IMR-90 (cell line): ENCODE measurements around the gene KLK6. TPM values are rescaled to one million over a fixed set of nuclear protein-coding genes. Genes with fewer than 3 reads are reported as not detected.

Source experiments
- ATAC-seq: fragments of 200-7000 bp; cut with Tn5 transposase; 2 replicates; pipeline ENCODE4 v1.9.1; 2020; ENCODE audit warnings: low read depth, mild to moderate bottlenecking, moderate library complexity
- BruUV-seq: library from RNA; stranded (reverse); fragments of 400-500 nt; replicated peaks from 2 replicates; lab custom pipeline; 2021; lab: Mats Ljungman, UMichigan
- CTCF ChIA-PET: fragments of 300-600 bp; formaldehyde crosslinking; extraction: SDS; loops from one replicate; lab custom pipeline; 2021; ENCODE audit warnings: antibody characterized with exemption; lab: Yijun Ruan, JAX
- POLR2A ChIA-PET: fragments of 300-600 bp; sonication (Branson Sonifier 250); formaldehyde crosslinking; loops from one replicate; lab custom pipeline; 2022; ENCODE audit warnings: antibody characterized with exemption; ENCODE audit not compliant: unreplicated experiment; lab: Charles Lee
- DNase-seq: peaks from one replicate; pipeline ENCODE4 v3.0.0; 2013
- H2AFZ ChIP-seq: replicated peaks from 2 replicates; pipeline ENCODE3; 2013; ENCODE audit warnings: low read length, mild to moderate bottlenecking; ENCODE audit not compliant: poor library complexity
- H2AK5ac ChIP-seq: 2 replicates; pipeline ENCODE4 v1.6.1; 2013; ENCODE audit warnings: low read depth, low read length, inconsistent platforms
- H2AK9ac ChIP-seq: replicated peaks from 2 replicates; pipeline ENCODE3; 2013; ENCODE audit warnings: mild to moderate bottlenecking, low read depth, low read length, moderate library complexity; ENCODE audit not compliant: poor library complexity
- H2BK120ac ChIP-seq: 2 replicates; pipeline ENCODE4 v1.6.1; 2013; ENCODE audit warnings: low read depth, low read length, inconsistent platforms
- H2BK15ac ChIP-seq: 3 replicates; pipeline ENCODE4 v1.6.1; 2013; ENCODE audit warnings: low read depth, low read length, inconsistent platforms
- H2BK20ac ChIP-seq: 2 replicates; pipeline ENCODE4 v1.6.1; 2013; ENCODE audit warnings: low read depth, mild to moderate bottlenecking, inconsistent platforms, low read length, moderate library complexity
- H2BK5ac ChIP-seq: 2 replicates; pipeline ENCODE4 v1.6.1; 2013; ENCODE audit warnings: mild to moderate bottlenecking, low read depth, low read length, inconsistent platforms; ENCODE audit not compliant: poor library complexity, severe bottlenecking
- H3K14ac ChIP-seq: replicated peaks from 2 replicates; pipeline ENCODE4 v1.6.1; 2013; ENCODE audit warnings: low read depth, low read length, inconsistent platforms
- H3K18ac ChIP-seq: 2 replicates; pipeline ENCODE4 v1.6.1; 2013; ENCODE audit warnings: low read depth, low read length, control low read depth
- H3K23ac ChIP-seq: 2 replicates; pipeline ENCODE4 v1.6.1; 2013; ENCODE audit warnings: low read depth, low read length, inconsistent platforms
- H3K27ac ChIP-seq: 2 replicates; pipeline ENCODE4 v1.5.1; 2013; ENCODE audit warnings: mild to moderate bottlenecking, control low read depth, low read length; ENCODE audit not compliant: insufficient read depth
- H3K27me3 ChIP-seq: 2 replicates; pipeline ENCODE4 v1.6.1; 2013; ENCODE audit warnings: low read length; ENCODE audit not compliant: control insufficient read depth, insufficient read depth
- H3K36me3 ChIP-seq: 2 replicates; pipeline ENCODE4 v1.6.1; 2013; ENCODE audit warnings: low read length, mixed read lengths; ENCODE audit not compliant: control insufficient read depth, insufficient read depth
- H3K4ac ChIP-seq: 2 replicates; pipeline ENCODE4 v1.6.1; 2013; ENCODE audit warnings: low read depth, low read length, inconsistent platforms
- H3K4me1 ChIP-seq: 2 replicates; pipeline ENCODE4 v1.6.1; 2013; ENCODE audit warnings: low read length, mixed read lengths; ENCODE audit not compliant: control insufficient read depth, insufficient read depth
- H3K4me2 ChIP-seq: 2 replicates; pipeline ENCODE4 v1.6.1; 2013; ENCODE audit warnings: low read depth, mild to moderate bottlenecking, control low read depth, low read length, moderate library complexity
- H3K4me3 ChIP-seq: 2 replicates; pipeline ENCODE4 v1.5.1; 2013; ENCODE audit warnings: low read depth, mild to moderate bottlenecking, control low read depth, low read length, moderate library complexity; ENCODE audit not compliant: insufficient read depth
- H3K56ac ChIP-seq: 2 replicates; pipeline ENCODE4 v1.6.1; 2013; ENCODE audit warnings: low read length, inconsistent platforms; ENCODE audit not compliant: insufficient read depth; ENCODE audit errors: extremely low read depth
- H3K79me1 ChIP-seq, 2 experiments: 2 replicates each; pipeline ENCODE4 v1.6.1; 2013; ENCODE audit warnings: low read length in 2 of 2, inconsistent platforms in 1 of 2, low read depth in 1 of 2
- H3K9ac ChIP-seq: 2 replicates; pipeline ENCODE4 v1.6.1; 2013; ENCODE audit warnings: low read depth, low read length, control low read depth
- H3K9me1 ChIP-seq: 2 replicates; pipeline ENCODE4 v1.6.1; 2013; ENCODE audit warnings: low read length, inconsistent platforms; ENCODE audit not compliant: insufficient read depth
- H3K9me3 ChIP-seq: 2 replicates; pipeline ENCODE4 v1.6.1; 2013; ENCODE audit warnings: low read length; ENCODE audit not compliant: control insufficient read depth, insufficient read depth
- H4K20me1 ChIP-seq: 2 replicates; pipeline ENCODE4 v1.6.1; 2013; ENCODE audit warnings: low read length, inconsistent platforms; ENCODE audit not compliant: insufficient read depth
- H4K5ac ChIP-seq: 2 replicates; pipeline ENCODE4 v1.6.1; 2013; ENCODE audit warnings: mild to moderate bottlenecking, low read depth, low read length, control low read depth
- H4K8ac ChIP-seq, 2 experiments: 2 replicates each; pipeline ENCODE4 v1.6.1; 2013; ENCODE audit warnings: low read depth in 2 of 2, low read length in 2 of 2, control low read depth in 1 of 2, inconsistent platforms in 1 of 2
- H4K91ac ChIP-seq: 2 replicates; pipeline ENCODE4 v1.6.1; 2013; ENCODE audit warnings: low read depth, low read length, inconsistent platforms; ENCODE audit not compliant: insufficient read depth
- CEBPB ChIP-seq: IDR thresholded peaks from 2 replicates; pipeline ENCODE4 v1.6.1; 2012; ENCODE audit warnings: low read depth, low read length, improper control_type of control experiment
- CHD1 ChIP-seq: IDR thresholded peaks from 2 replicates; pipeline ENCODE4 v1.6.1; 2012; ENCODE audit warnings: low read depth, low read length, improper control_type of control experiment
- CTCF ChIP-seq: conservative IDR thresholded peaks from 2 replicates; pipeline ENCODE4 v1.5.1; 2012; ENCODE audit warnings: mild to moderate bottlenecking, low read depth, low read length, improper control_type of control experiment
- MAFK ChIP-seq: IDR thresholded peaks from 2 replicates; pipeline ENCODE4 v1.6.1; 2012; ENCODE audit warnings: low read depth, low read length, improper control_type of control experiment
- MAZ ChIP-seq: IDR thresholded peaks from 2 replicates; pipeline ENCODE4 v1.6.1; 2012; ENCODE audit warnings: low read depth, mild to moderate bottlenecking, low read length, improper control_type of control experiment, moderate library complexity, borderline replicate concordance
- NFE2L2 ChIP-seq: fragments of 150-350 bp; IDR thresholded peaks from 2 replicates; pipeline ENCODE4 v1.6.1; 2016; ENCODE audit warnings: low read depth, mild to moderate bottlenecking, low read length
- POLR2A ChIP-seq: IDR thresholded peaks from 2 replicates; pipeline ENCODE4 v1.6.1; 2012; ENCODE audit warnings: mild to moderate bottlenecking, low read depth, low read length
- RAD21 ChIP-seq: IDR thresholded peaks from 2 replicates; pipeline ENCODE4 v1.6.1; 2012; ENCODE audit warnings: low read length, improper control_type of control experiment
- RCOR1 ChIP-seq: IDR thresholded peaks from 2 replicates; pipeline ENCODE4 v1.6.1; 2012; ENCODE audit warnings: mild to moderate bottlenecking, low read length, improper control_type of control experiment; ENCODE audit not compliant: insufficient replicate concordance
- RFX5 ChIP-seq: IDR thresholded peaks from 2 replicates; pipeline ENCODE4 v1.8.0; 2012; ENCODE audit warnings: low read depth, mild to moderate bottlenecking, low read length, moderate library complexity
- SMC3 ChIP-seq: fragments of 150-350 bp; IDR thresholded peaks from 2 replicates; pipeline ENCODE4 v1.6.1; 2016; ENCODE audit warnings: low read depth, mild to moderate bottlenecking, antibody characterized with exemption, low read length, moderate library complexity
- WGBS, 2 experiments: methylation state at CpG; one replicate each; pipeline versions ENCODE4 v1.1.5 to v1.1.7; 2013; ENCODE audit warnings: missing lambda C conversion rate in 2 of 2; ENCODE audit not compliant: insufficient read length in 1 of 2; ENCODE audit errors: extremely low coverage in 2 of 2; 5-methylcytosine and 5-hydroxymethylcytosine counted together
- dilution Hi-C: fragments of 300-500 bp; cut with HindIII; formaldehyde crosslinking; loops from one replicate; pipeline ENCODE4 v1.14.3; 2018; ENCODE audit warnings: low sequenced_read_pairs; ENCODE audit not compliant: unreplicated experiment
- in situ Hi-C: fragments of 300-500 bp; cut with MboI; formaldehyde crosslinking; loops from 3 replicates; pipeline ENCODE4 v1.14.3; 2019; ENCODE audit warnings: low sequenced_read_pairs, inconsistent platforms, mixed read lengths
- intact Hi-C: fragments of 100-400 bp; cut with micrococcal nuclease; formaldehyde crosslinking; loops from 2 replicates; pipeline ENCODE4 v1.10.0; 2022
- polyA plus RNA-seq, 3 experiments: library from polyadenylated mRNA; depleted of rRNA; stranded (reverse); fragments of >200 nt; gene quantifications; 2 replicates each; pipeline ENCODE4 v1.2.3, GENCODE V29; 2012; ENCODE audit warnings: low replicate concordance in 1 of 3
- total RNA-seq: library from RNA; depleted of rRNA; stranded (reverse); fragments of >200 nt; gene quantifications from 2 replicates; pipeline ENCODE4 v1.2.3, GENCODE V29; 2012
- TF ChIP-seq, protein P1 (sequence below): fragments of 150-350 bp; IDR thresholded peaks from 2 replicates; pipeline ENCODE4 v1.6.1; 2016; ENCODE audit warnings: low read depth, mild to moderate bottlenecking, low read length, moderate library complexity, borderline replicate concordance

The KLK6 gene
- total and polyA plus RNA-seq, 2 of the 4 experiments (the other 2 are of a cell fraction), result not detected

DNA sequence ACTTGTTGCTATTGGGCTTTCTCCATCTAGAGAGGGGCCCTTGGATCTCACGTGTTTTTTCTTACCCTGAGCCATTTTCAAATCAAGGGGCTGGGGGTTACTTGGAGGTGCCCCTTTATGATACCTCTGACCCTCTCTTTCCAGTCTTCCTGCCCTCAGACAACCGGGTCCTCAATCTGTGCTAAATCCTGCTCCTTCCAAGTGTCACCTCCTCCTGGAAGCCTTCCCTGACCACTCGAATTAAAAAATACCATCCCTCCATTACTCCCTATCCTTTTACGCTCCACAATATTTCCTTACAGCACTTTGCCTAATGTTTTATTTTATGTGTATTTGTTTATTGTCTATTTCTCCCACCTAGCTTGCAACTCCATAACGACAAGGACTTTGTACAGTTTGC, 28.7 kb upstream of the KLK6 start:
- Histone ChIP-seq H3K56ac (no peak overlapping the region), H3K4me3 (no peak overlapping the region), H3K36me3 (no peaks in the 10 kb centered on the region), H4K20me1 (no peaks in the 10 kb centered on the region; the same call in 1 of the 2 replicates), H3K27ac (no peak overlapping the region), H2BK120ac (no peak overlapping the region), H2AK9ac (no peak overlapping the region), H3K79me1 (no peaks in the 10 kb centered on the region), H2BK5ac (no peak overlapping the region), H4K5ac (no peak overlapping the region), H3K9me3 (peaks cover 14% of the 10 kb centered on the region), H3K18ac (no peak overlapping the region), H3K4me2 (no peak overlapping the region), H2AFZ (no peak overlapping the region), H2BK15ac (no peak overlapping the region), H3K9ac (no peak overlapping the region), H3K23ac (no peak overlapping the region), H2AK5ac (no peak overlapping the region), H3K14ac (no peak overlapping the region), H4K91ac (no peak overlapping the region), H3K27me3 (no peaks in the 10 kb centered on the region), H3K9me1 (no peaks in the 10 kb centered on the region), H2BK20ac (no peak overlapping the region), H4K8ac (no peak overlapping the region), H3K4me1 (no peaks in the 10 kb centered on the region), H3K4ac (no peak overlapping the region)
- intact Hi-C loops (no loop called here), dilution Hi-C loops (no loop called here), in situ Hi-C loops (no loop called here)
- 100% methylated on average over 2 of the region's 5 CpGs; no CpG with 5 or more reads in 1 of the 2 experiments for WGBS, 2 experiments
- TF ChIP-seq RFX5 (no peak), RCOR1 (no peak), MAZ (no peak), NFE2L2 (no peak), SMC3 (no peak), RAD21 (no peak), CTCF (no peak), POLR2A (no peak), MAFK (no peak), CEBPB (no peak), CHD1 (no peak)
- TF ChIP-seq, protein P1, sequence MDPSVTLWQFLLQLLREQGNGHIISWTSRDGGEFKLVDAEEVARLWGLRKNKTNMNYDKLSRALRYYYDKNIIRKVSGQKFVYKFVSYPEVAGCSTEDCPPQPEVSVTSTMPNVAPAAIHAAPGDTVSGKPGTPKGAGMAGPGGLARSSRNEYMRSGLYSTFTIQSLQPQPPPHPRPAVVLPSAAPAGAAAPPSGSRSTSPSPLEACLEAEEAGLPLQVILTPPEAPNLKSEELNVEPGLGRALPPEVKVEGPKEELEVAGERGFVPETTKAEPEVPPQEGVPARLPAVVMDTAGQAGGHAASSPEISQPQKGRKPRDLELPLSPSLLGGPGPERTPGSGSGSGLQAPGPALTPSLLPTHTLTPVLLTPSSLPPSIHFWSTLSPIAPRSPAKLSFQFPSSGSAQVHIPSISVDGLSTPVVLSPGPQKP, result no peak
- no TSS peak for BruUV-seq
- DNase-seq, result no peak
- ChIA-PET POLR2A (no interaction called here), CTCF (no interaction called here)
- no peak for ATAC-seq
